ENCODE measurements around the gene CAPS.
A peak's percentile ranks its signal among the peaks of the same experiment; 100 is the strongest.

The CAPS gene

GRCh38 chr19:5936292-5936592, 22.2 kb downstream of the CAPS start:
- DNase-seq: no peak

GRCh38 chr19:5937550-5937949, 23.5 kb downstream of the CAPS start:
- no peak for DNase-seq

DNA sequence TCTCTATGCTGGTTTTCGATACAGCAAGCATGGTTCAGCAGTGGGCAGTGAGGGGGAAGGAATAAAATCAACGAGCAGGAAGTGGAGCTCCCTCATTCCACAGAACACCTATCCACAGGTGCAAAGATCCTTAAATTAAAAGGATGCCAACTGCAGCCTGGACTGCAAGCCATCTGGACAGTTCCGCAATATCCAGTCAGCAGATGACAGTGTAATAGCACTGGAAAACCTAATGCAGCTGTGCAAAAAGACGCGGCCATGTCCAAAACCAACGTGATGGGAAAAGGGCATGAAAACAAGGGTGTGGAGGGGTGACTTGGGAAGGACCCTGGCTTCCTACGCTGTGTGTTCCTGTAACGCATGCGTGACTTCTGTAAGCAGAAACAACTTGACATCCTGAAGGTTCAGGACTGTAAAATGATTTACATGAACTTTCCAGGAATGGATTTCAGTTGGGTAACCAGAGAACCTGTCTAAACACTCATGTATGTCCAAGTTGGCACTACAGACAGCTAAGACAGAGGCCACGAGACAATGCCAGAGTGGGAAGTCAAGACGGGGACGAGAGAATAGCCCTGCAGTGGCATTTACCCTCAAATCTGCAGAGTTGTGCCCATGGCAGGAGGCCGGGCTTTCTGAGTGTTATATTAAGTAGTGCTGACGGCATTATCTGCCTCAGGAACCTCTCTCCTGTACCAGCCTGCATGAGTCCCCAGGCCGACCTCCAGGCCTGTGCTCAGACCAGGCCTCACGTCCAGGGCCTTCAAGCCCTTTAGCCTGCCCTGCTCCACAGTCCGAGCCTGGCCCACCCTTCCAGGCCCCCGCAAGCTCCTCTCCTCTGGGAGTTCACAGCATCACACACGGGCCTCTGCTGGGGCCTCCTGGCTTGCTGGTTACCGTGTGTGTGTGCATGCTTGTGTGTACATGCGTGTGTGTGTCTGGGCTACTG, 26.5 kb downstream of the CAPS start:
- no peak for DNase-seq

DNA sequence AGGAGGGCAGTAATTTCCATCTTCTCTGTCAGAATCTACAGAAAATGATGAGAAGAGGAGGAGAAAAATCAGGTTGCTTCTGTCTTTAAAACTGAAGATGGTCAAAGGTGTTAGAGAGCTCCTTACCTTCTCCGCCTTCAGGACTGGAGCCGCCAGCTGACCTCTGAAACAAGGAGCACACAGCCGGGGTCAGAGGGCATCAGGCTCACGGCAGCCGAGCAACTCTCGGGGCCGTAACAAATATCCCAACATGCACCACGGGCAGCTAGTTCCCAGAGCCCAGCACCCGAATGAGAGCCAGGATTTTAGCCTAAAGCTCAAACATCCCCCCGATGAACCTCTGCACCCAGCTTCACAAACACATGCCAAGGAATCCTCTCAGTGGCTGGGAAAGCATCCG, 27.6 kb downstream of the CAPS start:
- no peak for DNase-seq

GRCh38 chr19:5943045-5943444, 29.0 kb downstream of the CAPS start:
- no peak for DNase-seq

DNA sequence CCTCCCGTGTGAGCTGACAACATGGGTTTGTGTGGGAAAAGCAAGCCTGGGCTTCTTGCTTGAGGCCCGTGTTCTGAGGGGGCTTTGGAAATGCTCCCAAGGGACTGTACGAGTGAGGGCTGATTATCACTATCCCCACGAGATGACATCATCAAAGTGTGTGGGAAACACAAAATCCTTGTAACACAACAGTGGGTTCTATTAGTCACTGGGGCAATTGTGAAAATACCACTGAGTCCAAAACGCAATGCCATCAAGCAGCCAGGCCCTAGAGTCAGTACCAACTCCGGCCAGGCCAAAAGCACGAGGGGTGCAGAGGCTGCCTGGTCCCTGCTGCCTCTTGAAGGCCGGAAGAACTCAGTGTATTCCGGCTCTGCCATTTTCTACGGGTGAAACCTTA, 29.6 kb downstream of the CAPS start:
- DNase-seq: no peak

DNA sequence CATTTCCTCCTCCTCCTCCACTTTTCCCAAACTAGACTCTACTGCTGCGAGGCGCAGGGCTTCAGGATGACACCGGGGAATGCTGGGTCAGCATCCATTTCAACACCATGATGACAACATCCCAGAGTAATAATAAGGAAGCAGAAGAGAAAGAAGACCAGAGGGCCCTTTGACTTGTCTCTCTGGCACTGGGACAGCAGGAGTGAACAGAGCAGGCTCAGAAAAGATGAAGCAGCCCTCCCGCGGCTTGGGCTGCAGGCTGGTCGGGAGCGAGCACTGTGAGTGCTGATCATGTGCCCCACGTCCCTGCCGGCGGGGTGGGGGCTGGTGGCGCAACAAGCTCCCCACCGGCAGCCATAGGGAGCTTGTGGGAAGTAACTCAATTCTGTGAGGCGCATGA, 33.4 kb downstream of the CAPS start:
- no peak for DNase-seq

DNA sequence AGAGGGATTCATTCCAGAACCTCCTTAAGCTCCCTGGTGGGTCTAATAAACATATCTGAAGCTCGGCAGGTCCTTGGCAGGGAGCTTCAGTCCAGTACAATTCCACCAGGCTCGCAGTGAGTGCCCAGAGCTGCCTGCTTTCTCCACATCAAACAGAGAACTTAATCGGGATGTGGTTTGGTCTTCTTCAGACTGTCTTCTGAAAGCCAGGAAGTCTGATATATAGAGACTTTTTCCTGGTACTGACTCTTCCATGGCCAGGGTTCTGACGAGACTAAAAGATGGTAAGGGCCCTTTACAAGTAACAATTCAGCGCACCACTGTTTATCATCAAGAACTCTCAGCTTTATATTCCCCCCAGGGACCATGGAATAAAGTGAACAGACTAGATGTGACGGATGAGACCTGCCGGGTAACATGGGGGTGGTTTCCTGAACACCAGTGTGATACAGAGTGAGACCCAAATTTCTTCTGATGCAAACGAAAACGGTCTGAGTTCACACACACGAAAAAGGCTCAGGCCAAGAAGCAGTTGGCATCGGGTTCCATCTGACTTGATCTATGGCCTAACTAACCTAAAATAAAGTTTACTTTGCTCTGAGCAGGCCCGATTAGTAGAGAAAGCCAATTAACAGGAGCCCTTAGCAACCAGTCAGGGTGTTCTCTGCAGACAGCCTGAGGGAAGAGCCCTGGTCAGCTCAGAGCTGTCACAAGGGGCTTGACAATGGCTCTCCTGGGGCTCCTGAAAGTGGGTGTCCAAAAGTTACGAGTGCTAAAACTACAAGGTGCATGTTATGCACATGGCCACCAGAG, 34.9 kb downstream of the CAPS start:
- DNase-seq: no peak

GRCh38 chr19:5949792-5950305, 35.8 kb downstream of the CAPS start:
- peak; percentile 35 for DNase-seq

GRCh38 chr19:5950741-5951140, 36.7 kb downstream of the CAPS start:
- no peak for DNase-seq

DNA sequence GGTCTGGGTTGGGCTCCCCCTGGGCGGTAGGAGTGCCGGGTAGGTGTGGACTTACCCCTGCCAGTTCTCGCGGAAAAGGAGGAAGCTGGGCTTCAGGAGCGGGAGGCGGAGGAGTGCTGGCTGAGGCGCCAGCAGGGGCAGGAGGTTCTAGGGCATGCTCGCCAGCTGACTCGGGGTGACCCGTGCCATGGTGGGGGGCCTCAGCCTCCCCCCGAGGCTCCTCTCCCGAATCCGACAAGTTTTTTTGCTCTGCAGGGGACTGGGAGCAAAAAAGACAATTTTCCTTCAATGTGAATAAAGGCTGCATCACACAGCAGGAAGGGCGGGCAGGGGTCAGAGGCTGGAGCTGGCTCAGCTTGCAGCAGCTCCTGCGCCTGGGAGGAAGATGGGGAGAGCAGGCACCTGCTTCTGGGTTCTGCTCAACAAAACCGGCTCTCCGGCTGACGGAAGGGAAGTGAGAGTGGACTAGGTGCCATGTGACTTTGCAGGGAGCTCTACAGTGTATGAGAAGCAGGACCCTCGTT, 37.3 kb downstream of the CAPS start:
- DNase-seq: no peak

DNA sequence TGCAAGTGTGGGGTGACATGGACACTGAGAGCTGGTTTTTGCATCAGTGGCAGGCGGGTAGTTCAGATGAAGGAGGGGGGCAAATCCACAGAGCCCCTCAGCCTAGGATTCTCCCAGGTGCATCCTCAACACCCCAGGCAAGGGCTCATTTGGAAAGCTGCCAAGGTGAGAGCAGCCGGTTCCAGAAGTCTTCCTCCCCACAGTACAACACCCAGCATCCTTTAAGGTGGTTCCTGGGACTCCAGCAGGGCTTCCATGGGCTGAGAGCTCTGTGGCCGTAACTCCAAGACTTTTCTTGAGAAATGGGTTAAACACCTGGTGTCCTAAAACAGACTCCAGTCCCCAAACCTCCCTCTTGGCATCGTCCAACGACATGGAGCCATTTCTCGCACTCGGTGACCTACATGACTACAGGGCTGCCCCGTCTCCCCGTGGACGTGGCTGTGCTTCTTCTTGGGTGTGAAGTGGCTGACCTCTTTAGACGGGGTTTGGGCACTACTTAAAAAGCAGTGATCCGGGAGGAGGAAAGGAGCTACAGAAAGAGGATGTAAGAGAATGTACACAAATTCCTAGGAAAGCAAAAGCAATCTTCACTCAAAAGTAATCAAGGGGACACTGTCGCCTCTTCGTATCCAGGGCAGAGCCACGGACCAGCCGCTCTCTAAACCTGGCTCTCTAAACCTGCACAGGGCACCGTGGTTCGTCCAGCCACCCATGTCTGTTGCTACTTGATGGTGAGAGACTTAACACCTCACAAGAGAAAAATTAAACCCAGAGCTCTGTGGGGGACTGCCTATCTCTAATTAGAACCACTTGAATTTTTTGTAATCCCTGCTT, 38.4 kb downstream of the CAPS start:
- no peak for DNase-seq

DNA sequence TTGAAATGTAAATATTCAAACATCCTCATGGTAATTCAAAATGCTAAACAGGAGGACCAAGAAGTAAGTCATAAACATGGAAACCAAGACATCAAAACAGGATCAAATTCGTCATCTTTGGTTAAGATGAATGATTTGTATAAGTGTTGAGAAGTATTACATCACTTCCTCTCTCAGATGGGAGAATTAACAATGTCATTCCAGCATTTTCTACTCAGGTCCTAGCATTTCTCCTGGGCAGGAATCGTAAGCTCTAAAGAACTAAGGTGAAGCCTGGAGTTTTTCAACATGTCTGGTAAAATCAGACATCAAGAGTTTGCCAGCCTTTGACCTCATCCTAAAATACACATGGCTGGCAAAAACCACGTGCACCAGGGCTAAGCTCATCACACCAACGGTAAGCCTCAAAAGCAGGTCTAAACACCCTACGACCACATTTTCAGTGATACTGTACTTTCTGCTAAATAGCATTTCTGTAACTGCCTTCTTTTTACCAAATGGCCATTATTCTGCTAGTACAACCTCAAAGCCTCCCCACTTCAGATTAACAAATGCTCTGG, 39.1 kb downstream of the CAPS start:
- no peak for DNase-seq

GRCh38 chr19:5953680-5954213, 39.7 kb downstream of the CAPS start:
- DNase-seq: no peak

DNA sequence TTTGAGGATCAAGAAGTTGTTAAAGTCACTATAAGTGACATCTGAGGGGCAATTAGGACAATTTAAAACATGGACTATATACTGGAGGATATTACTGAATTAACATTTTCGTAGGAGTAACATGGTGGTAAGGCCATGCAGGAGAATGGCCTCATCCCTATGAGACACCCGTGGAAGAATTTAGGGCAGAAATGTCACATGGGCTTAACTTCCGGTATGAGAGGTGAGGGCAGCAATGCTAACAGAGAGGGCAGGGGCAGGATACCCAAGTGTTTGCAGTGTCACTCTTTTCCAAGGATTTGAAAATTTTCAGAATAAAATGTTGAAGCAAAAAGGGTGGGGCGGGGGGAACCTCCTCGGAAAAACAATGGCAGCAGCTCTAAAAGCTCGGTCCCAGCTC, 40.2 kb downstream of the CAPS start:
- DNase-seq: no peak

DNA sequence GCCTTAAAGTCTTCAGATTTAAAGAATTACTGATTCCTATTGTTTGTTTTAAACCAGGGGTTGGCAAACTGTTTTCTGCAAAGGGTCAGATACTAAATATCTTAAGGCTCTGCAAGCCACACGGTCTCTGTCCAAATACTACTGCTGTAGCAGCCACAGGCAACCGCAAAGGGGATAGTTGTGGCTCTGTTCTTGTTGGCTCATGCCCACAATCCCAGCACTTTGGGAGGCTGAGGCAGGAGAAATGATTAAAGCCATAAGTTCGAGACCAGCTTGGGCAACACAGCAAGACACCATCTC, 41.5 kb downstream of the CAPS start:
- DNase-seq: no peak

DNA sequence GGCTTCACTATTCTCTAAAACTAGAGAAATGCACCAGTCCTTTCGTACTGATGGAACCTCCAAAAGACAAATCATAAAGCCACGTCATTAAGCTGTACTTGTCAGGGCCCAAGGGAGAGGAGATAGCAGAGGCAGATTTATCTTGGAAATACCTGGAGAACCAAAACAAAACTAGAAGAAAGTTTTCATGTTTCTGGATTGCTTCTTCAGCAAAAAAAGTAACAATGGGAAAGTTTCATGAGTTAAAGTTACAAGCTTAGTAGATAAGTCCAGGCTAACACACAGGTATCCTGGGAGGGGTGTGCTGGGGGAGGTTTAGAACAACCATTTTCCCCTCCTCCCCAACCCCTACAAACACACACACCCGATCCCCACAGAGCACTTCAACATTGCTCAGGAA, 42.3 kb downstream of the CAPS start:
- no peak for DNase-seq

DNA sequence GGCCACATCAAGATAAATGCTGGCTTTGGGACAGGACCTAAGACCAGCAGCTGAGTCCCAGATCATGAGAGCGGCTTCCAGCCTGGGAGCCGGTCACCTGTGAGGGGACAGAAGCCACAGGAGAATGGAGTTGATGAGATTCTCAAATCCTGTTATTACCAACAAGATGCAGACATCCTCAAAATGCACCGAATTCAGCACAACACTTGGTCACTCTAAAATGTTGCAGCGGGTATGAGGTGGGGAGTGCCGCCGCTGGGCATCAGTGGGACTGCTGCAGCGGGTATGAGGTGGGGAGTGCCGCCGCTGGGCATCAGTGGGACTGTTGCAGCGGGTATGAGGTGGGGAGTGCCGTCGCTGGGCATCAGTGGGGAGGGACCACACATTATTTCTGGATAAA, 42.7 kb downstream of the CAPS start:
- DNase-seq: no peak

DNA sequence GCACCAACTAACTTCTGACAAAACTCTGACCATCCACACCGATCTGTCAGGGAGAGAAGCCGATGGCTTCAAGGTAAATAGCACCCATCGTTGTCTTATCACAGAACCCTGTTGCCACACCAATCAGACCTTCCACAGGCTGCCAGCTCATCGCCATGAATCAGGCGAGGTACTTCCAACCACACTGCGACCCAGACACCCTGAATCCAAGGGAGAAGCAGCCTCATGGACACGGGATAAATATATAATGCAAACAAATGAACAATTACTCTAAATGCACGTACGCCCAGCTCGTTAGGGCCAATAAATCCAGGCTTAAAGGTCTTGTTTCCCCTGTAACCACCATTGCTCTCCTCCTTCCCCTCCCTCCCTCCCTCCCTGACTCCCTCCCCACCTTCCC, 43.1 kb downstream of the CAPS start:
- DNase-seq: peak; percentile 61

DNA sequence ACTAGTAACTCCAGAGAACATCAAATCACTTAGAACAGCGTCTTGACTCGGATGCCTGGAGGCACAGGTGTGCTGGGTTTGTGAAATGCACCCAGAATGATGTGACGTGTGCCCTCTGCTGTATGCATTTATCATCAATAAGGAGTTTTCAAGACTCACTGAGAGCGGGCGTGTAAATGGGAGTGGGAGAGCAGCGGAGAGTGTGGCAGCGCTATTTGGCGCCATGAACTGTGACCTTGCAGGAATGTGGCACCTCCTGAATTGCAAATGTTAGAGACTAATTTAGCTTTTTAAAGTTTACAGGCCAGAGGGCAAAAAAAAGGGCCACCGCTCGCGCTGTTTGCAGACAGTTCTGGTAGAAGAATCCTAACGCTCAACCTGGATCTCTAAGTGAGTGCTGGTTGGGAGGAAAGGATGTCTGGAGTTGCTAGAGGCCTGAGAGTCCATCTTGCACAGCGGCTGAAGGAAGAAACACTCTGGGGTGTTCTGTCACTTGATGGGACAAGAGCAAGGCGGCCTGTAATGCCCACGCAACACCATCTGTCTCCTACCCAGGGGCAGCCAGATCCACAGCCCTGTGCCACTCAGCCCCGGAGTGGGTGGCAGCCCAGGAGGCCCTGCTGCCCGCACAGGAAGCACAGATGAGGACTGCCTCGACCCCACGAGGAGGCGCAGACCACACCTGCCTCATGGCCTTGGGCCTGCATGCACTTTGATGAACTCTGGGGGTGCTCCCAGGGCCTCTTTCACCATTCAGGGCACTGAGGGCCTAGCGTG, 44.2 kb downstream of the CAPS start:
- DNase-seq: no peak

- DNase-seq: no peak
These were observed 44.7 kb downstream of the CAPS start for GRCh38 chr19:5958851-5959122.

All from NCI-H1417 treated with DMSO at 0.1 percent for 48 hours (cell line).